T-helper 2 cell (primary cell): ENCODE data around the gene NKAIN4.

Experiments used
- DNase-seq, 5 experiments: peaks; one replicate each; pipeline versions ENCODE4 v3.0.0 to v3.0.0-alpha.2; 2012 to 2022

NKAIN4 gene

GRCh38 chr20:63273635-63274380 lies 19.5 kb upstream of the NKAIN4 start:
- no peak for DNase-seq

GRCh38 chr20:63273059-63273579 lies 18.9 kb upstream of the NKAIN4 start:
- DNase-seq: no peak

GRCh38 chr20:63272105-63273058 lies 18.1 kb upstream of the NKAIN4 start, which contains the start of gene ARFGAP1:
Gene ARFGAP1, plus strand, starts transcription at chr20:63272813. Its CDS starts 2,768 bp downstream, at chr20:63275581.
- DNase-seq: peak; percentile 75 to 92 (median 85)

GRCh38 chr20:63270606-63271325 lies 16.5 kb upstream of the NKAIN4 start:
- no peak for DNase-seq

- DNase-seq: no peak
Measured at GRCh38 chr20:63269724-63270123, 15.5 kb upstream of the NKAIN4 start.

GRCh38 chr20:63268671-63269439 lies 14.6 kb upstream of the NKAIN4 start:
- DNase-seq: no peak

- no peak for DNase-seq
Measured at GRCh38 chr20:63268256-63268655, 14.0 kb upstream of the NKAIN4 start.

GRCh38 chr20:63267691-63268090 lies 13.4 kb upstream of the NKAIN4 start:
- DNase-seq: no peak

GRCh38 chr20:63265891-63266515 lies 11.7 kb upstream of the NKAIN4 start:
- DNase-seq: no peak

- no peak for DNase-seq
Measured at GRCh38 chr20:63264519-63264918, 10.3 kb upstream of the NKAIN4 start.

GRCh38 chr20:63264000-63264399 lies 9.7 kb upstream of the NKAIN4 start:
- no peak for DNase-seq

- no peak for DNase-seq
Measured at GRCh38 chr20:63262836-63263235, 8.6 kb upstream of the NKAIN4 start.

- DNase-seq: no peak
Measured at GRCh38 chr20:63261795-63262528, 7.7 kb upstream of the NKAIN4 start.

GRCh38 chr20:63261060-63261794 lies 7.0 kb upstream of the NKAIN4 start:
- DNase-seq: no peak

GRCh38 chr20:63260521-63260920 lies 6.3 kb upstream of the NKAIN4 start:
- DNase-seq: no peak

GRCh38 chr20:63259734-63260460 lies 5.6 kb upstream of the NKAIN4 start:
- DNase-seq: no peak

- no peak for DNase-seq
Measured at GRCh38 chr20:63258781-63259180, 4.5 kb upstream of the NKAIN4 start.

GRCh38 chr20:63257629-63258028 lies 3.4 kb upstream of the NKAIN4 start:
- DNase-seq: no peak

GRCh38 chr20:63256954-63257353 lies 2.7 kb upstream of the NKAIN4 start:
- no peak for DNase-seq
